GM19455 (cell line): ENCODE data around the gene SMAD3.

Experiments used
- ATAC-seq: cut with Tn5 transposase; IDR thresholded peaks from one replicate; pipeline ENCODE4 v1.9.1; 2021; ENCODE audit not compliant: unreplicated experiment

Gene SMAD3

GRCh38 chr15:67035886-67036285, 29.5 kb upstream of the SMAD3 start:
- no peak for ATAC-seq

DNA sequence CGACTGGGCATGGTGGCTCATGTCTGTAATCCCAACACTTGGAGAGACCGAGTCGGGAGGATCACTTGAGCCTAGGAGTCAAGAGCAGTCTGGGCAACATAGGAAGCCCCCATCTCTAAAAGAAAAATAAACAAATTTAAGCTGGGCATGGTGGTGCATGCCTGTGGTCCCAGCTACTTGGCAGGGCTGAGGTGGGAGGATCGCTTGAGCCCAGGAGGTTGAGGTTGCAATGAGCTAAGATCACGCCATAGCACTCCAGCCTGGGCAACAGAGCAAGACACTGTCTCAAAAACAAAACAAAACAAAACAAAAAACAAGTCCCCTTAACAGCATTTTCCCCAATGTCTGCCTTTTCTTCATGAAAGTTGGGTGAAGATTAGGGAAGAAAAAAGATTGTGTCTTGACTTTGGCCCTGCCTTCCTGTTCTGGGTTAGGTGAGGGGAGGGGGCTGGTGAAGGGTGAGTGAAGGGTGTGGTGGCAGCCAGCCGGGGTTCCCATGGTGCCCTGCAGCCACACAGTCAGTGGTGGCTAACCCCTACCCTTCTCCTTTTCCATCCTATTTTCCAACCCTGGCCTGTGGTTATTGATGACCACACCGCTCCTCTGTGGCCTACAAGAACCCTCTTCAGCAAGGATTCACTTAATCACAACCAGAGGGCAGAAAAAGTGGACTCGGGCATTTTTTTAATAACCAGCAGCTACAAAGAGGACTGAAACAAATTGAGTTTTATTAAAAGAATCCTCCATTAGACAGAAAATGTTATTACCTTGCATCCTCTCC, 28.4 kb upstream of the SMAD3 start:
- no peak for ATAC-seq

- no peak for ATAC-seq
These were observed 27.7 kb upstream of the SMAD3 start for GRCh38 chr15:67037694-67038093.

- no peak for ATAC-seq
These were observed 26.7 kb upstream of the SMAD3 start for GRCh38 chr15:67038736-67039135.

DNA sequence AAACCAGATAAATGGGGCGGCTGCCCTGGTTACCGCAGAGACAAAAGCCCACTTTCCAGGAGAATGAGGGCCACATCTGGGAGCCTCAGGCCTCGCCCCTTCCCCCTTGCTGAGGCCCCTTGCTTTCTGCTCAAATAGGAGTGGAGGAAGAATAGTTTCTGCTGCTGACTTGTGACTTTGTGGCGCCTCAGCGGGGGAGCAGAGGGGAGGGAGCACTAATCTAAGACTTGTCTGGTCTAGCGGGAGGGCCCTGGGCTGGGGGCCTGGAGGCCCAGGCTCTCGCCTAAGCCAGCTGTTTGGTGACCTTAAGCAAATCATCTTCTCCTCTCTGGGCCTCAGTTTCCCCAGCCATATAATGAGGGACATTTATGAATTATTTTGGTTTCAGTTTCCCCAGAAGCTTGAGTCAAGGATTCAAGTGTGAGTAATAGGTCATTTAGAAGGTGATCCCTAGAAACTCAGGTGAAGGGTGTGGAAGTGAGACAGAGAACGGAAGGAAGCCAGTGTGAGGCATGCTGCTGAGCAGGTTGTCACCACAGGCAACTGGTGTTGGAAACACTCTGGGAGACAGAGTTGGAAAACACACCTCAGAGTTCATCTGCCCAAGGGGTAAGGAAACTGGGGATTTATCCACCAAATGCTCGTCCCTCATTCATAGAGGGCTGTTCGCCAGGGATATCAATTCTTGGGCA, 25.9 kb upstream of the SMAD3 start:
- ATAC-seq = no peak

DNA sequence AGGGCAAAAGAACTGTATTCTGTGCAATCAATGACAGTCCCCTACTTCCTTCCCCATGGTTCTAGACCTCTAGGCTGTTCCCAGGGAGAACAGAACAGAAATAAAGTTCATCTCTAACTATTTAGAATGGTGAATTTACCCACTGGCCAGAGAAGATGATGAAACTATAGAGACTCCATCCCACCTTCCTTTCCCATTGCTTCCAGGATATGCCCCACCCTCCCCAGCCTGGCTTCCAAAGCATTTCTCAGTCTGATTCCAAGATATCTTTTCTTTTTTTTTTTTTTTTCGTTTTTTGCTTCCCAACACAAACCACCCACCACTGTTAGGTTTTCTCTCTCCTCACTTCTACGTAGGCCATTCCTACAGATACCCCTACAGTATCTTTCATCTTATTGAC, 25.1 kb upstream of the SMAD3 start:
- ATAC-seq = no peak

DNA sequence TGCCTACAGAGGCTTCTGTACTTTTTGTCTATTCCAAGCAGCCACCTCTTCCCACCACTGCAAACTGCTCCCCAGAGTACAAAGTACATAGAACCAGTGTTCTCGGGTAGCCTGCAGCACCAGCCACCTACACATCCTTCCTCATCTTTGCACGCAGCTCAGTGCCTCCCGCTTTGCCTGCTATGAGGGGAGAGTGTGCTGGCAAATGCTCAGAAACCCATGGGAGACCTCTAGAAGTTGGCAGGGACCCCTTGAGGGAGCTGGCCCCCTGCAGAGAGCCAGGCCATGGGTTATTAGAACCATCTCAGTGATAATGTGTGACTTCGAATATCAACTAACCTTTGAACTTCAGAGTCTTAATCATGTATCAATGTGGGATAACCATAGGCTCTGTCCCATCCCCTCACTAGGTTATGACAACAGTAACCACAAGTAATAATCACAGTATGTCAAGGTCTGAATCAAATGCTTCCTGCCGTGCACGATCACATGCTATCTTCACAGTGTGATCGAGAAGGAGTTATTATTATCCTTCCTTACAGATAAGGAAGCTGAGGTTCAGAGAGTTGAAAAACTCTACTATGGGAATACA, 22.8 kb upstream of the SMAD3 start:
- no peak for ATAC-seq

- no peak for ATAC-seq
These were observed 21.2 kb upstream of the SMAD3 start for GRCh38 chr15:67043939-67044771.

DNA sequence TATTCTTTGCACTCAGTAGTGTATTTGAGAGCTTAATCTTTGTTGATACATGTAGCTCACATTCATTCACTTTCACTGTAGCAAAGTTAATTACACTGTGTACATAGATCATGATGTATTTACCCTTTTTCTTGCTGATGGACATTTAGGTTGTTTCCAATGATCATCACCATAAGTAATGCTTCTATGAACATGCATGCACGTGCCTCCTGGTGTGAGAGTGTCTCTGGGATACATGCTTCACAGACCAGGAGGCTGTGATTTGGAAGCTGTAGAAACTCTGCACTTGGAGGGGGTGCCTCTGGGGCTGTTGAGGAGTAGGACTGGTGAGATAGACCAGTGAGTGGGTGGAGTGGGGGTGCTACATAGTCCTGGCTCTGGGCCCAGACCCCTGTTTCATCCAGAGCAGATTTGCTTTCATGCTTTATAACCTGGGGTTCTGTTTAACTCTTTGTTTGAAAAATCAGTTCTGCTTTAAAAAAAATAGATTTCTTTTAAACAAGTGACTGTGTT, 18.2 kb upstream of the SMAD3 start:
- no peak for ATAC-seq

GRCh38 chr15:67048281-67049279, 16.8 kb upstream of the SMAD3 start:
- ATAC-seq = no peak

DNA sequence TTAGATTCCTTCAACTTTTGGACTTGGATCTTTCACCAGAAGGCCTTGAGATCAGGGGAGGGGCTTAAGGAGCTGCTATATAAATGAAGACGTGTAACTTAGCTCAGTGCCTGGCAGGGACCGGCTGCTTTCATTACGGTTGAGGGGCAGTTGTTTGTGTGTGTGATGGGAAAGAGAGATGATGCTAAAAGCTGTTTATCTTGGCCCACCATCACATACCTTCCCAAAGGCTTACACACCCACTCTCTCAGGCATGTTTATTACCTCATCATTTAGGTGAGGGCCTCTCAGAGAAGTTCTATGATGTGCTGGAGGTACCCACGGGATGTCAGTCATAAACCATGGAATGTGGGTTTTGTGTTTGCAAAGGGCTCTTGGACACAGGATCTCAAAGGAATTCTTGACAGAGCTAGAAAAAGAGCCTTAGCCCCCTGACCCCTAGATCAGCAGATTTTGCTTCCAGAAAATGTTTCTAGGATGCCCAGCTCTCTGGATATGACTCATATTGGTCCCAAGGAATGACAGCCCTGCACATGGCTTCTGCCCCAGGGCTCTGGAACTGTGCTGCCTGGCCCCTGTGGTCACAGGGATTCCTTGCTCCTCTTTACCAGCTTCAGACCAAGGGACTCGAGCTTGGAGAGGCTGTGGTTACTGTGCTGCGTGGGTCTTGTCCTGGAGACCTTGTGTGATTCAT, 15.9 kb upstream of the SMAD3 start:
- ATAC-seq = no peak

GRCh38 chr15:67050062-67050461, 15.3 kb upstream of the SMAD3 start:
- no peak for ATAC-seq

DNA sequence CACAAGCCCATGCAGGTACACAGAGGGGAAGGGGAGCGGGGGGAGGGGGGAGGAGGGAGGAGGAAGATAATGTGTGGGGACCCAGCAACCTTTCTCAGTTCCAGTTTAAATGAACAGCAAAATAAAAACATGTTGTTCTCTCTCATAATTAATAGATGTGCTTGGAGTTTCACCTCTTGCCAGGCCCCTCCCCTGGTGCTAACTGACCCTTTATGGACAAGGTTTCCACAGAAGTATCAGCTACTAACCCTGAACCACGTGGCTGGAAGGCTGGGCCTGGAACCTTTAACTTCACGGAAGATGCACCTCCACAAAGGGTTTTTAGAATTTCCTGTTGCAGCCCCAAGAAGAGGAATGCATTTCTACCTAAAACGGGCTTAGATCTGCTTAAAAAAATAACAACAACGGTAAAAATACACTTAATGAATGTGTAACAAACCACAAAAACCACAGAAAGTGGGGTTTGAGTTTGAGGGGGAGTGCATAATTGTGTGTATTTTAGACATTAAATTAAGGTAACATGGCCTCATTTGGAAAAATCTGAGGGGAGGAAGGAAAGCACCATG, 14.8 kb upstream of the SMAD3 start:
- ATAC-seq = no peak

DNA sequence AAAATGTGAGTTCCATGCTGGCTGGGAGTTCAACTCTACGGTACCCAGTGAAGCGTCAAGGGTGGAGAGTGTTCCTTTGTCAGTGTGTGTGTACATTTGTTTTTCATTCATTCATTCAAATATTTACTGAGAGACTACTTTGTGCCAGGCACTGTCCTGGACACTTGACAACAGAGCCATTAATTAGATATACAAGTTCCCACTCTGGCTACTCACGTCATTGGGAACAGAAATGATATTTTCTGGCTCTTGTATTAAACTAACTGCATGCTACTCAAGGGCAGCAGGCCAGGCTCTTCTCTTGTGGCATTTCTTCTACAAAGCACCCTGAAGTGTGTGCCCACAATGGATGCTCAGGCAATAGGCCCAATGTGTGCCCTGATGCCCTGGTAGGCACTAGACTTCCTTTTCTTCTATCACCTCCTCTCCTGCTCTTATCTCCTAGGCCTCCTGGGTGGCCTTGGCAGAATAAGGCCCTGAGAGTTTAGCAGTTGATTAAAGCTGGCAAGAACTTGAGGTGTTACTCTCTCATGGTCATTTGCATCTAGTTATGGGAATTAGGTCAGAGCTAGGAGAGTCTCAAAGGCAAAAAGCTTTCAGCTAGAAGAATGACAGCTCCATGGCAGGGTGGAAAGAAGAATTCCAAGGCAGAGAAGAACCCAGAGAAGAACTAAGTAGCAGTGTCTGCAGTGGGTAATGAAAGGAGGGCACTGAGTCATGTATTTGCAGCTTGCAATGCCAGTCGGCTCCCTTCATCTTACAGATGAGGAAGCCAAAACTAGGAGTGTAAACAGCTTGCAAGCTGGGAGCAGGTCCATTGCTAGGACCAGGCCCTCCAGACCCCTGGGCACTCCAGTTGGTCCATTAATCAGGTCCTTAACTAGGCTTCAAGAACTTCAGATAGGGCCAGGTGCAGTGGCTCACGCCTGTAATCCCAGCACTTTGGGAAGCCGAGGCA, 14.0 kb upstream of the SMAD3 start:
- no peak for ATAC-seq

DNA sequence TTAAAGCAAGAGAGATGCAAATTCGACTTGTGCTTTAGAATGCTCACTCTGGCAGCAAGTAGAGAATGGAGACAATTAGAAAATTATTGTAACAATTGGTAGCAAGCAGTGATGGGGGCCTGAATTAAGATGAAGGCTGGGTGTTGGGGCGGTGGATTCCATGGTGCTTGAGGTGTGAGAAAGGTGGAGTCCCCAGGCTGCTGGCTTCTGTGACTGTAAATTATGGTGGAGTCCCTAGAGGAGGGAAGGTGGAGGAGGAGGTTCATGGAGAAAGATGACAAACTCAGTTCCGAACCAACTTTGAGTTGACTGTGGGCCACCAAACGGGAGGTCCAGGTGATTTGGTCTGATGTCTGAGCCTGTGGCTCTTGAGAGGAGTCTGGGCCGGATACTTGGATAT, 10.7 kb upstream of the SMAD3 start:
- no peak for ATAC-seq

- no peak for ATAC-seq
These were observed 6.3 kb upstream of the SMAD3 start for GRCh38 chr15:67059127-67059553.

GRCh38 chr15:67061811-67062368, 3.5 kb upstream of the SMAD3 start:
- no peak for ATAC-seq
